ENCODE results near the gene ME3.

DNA sequence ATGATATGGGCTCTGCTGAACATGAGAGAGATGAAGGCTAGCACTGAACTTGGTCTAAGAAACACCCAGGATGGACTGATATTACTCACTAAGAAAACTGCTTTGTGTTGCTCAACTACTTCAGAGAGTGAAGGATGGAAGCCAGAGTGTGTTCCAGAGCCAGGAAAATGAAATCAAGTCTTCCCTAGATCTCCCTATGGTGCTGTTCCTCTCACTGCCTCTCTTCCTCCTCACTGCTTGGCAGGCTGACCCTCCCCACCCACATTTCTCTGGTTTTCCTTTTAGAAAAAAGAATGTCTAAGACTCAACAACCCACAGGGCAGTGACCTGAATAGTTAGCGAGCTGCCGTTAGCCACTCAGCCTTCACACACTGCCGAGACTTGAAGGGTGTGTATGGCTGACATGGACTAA lies 232.1 kb downstream of the ME3 start:
- TF ChIP-seq EP300 (IDR thresholded peaks at IDR 0.05) (no peak), CTCF (IDR thresholded peaks at IDR 0.05) (no peak), HDAC2 (IDR thresholded peaks at IDR 0.05) (no peak), POLR2A (IDR thresholded peaks at IDR 0.05; ENCODE audit: low read length) (no peak), SREBF2 (IDR thresholded peaks at IDR 0.05) (no peak), SMC3 (IDR thresholded peaks at IDR 0.05) (no peak)
- TF ChIP-seq, protein P1, sequence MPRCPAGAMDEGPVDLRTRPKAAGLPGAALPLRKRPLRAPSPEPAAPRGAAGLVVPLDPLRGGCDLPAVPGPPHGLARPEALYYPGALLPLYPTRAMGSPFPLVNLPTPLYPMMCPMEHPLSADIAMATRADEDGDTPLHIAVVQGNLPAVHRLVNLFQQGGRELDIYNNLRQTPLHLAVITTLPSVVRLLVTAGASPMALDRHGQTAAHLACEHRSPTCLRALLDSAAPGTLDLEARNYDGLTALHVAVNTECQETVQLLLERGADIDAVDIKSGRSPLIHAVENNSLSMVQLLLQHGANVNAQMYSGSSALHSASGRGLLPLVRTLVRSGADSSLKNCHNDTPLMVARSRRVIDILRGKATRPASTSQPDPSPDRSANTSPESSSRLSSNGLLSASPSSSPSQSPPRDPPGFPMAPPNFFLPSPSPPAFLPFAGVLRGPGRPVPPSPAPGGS (IDR thresholded peaks at IDR 0.05) = no peak

Measured in A549 (cell line).